ENCODE data around the gene CACNA2D2.
A peak's percentile ranks its signal among the peaks of the same experiment; 100 is the strongest.

The CACNA2D2 gene

GRCh38 chr3:50372349-50372748, 131.1 kb downstream of the CACNA2D2 start:
- DNase-seq (ENCODE audit: low spot score) = no peak
- Mint-ChIP-seq H3K9me3 (no peaks in the 10 kb centered on the region), H3K4me3 (no peak overlapping the region), H3K27ac (no peak overlapping the region), H3K4me1 (ENCODE audit: low read depth) (peaks cover 2% of the 10 kb centered on the region), H3K27me3 (ENCODE audit: low read depth) (no peaks in the 10 kb centered on the region), H3K36me3 (ENCODE audit: low read depth) (no peaks in the 10 kb centered on the region)

GRCh38 chr3:50371133-50371685, 132.2 kb downstream of the CACNA2D2 start:
- no peaks in the 10 kb centered on the region for H3K27me3 Mint-ChIP-seq (ENCODE audit: low read depth)
- H3K36me3 Mint-ChIP-seq (ENCODE audit: low read depth) = no peaks in the 10 kb centered on the region
- DNase-seq (ENCODE audit: low spot score) = no peak
- H3K27ac Mint-ChIP-seq = no peak overlapping the region
- H3K4me1 Mint-ChIP-seq (ENCODE audit: low read depth) = peaks cover 2% of the 10 kb centered on the region
- H3K4me3 Mint-ChIP-seq = no peak overlapping the region
- H3K9me3 Mint-ChIP-seq = no peaks in the 10 kb centered on the region

GRCh38 chr3:50370594-50370993, 132.8 kb downstream of the CACNA2D2 start:
- no peak overlapping the region for H3K27ac Mint-ChIP-seq
- H3K36me3 Mint-ChIP-seq (ENCODE audit: low read depth) = no peaks in the 10 kb centered on the region
- no peak for DNase-seq (ENCODE audit: low spot score)
- H3K9me3 Mint-ChIP-seq = no peaks in the 10 kb centered on the region
- no peaks in the 10 kb centered on the region for H3K27me3 Mint-ChIP-seq (ENCODE audit: low read depth)
- H3K4me3 Mint-ChIP-seq = no peak overlapping the region
- peaks cover 5% of the 10 kb centered on the region for H3K4me1 Mint-ChIP-seq (ENCODE audit: low read depth)

- no peak overlapping the region for H3K27ac Mint-ChIP-seq
- no peaks in the 10 kb centered on the region for H3K9me3 Mint-ChIP-seq
- H3K4me1 Mint-ChIP-seq (ENCODE audit: low read depth) = peaks cover 8% of the 10 kb centered on the region
- DNase-seq (ENCODE audit: low spot score) = no peak
- H3K27me3 Mint-ChIP-seq (ENCODE audit: low read depth) = no peaks in the 10 kb centered on the region
- H3K4me3 Mint-ChIP-seq = no peak overlapping the region
- H3K36me3 Mint-ChIP-seq (ENCODE audit: low read depth) = no peaks in the 10 kb centered on the region
These were observed 134.3 kb downstream of the CACNA2D2 start for GRCh38 chr3:50369012-50369670.

GRCh38 chr3:50365842-50366220, 137.6 kb downstream of the CACNA2D2 start:
- Mint-ChIP-seq H3K4me3 (peak overlapping the region; percentile 81), H3K36me3 (ENCODE audit: low read depth) (no peaks in the 10 kb centered on the region), H3K27ac (peak overlapping the region; percentile 81), H3K9me3 (no peaks in the 10 kb centered on the region), H3K27me3 (ENCODE audit: low read depth) (no peaks in the 10 kb centered on the region), H3K4me1 (ENCODE audit: low read depth) (peaks cover 7% of the 10 kb centered on the region)
- DNase-seq (ENCODE audit: low spot score) = no peak

GRCh38 chr3:50365080-50365841, 138.2 kb downstream of the CACNA2D2 start:
- H3K27ac Mint-ChIP-seq = peak overlapping the region; percentile 81
- no peaks in the 10 kb centered on the region for H3K36me3 Mint-ChIP-seq (ENCODE audit: low read depth)
- H3K4me1 Mint-ChIP-seq (ENCODE audit: low read depth) = peaks cover 7% of the 10 kb centered on the region
- peak; percentile 90 for DNase-seq (ENCODE audit: low spot score)
- no peaks in the 10 kb centered on the region for H3K9me3 Mint-ChIP-seq
- H3K27me3 Mint-ChIP-seq (ENCODE audit: low read depth) = no peaks in the 10 kb centered on the region
- peak overlapping the region; percentile 81 for H3K4me3 Mint-ChIP-seq

- Mint-ChIP-seq H3K27ac (peak overlapping the region; percentile 31), H3K4me3 (peak overlapping the region; percentile 81), H3K36me3 (ENCODE audit: low read depth) (no peaks in the 10 kb centered on the region), H3K9me3 (no peaks in the 10 kb centered on the region), H3K4me1 (ENCODE audit: low read depth) (peaks cover 13% of the 10 kb centered on the region), H3K27me3 (ENCODE audit: low read depth) (no peaks in the 10 kb centered on the region)
- DNase-seq (ENCODE audit: low spot score) = no peak
These were observed 138.8 kb downstream of the CACNA2D2 start for GRCh38 chr3:50364573-50365079.

GRCh38 chr3:50359760-50360110, 143.7 kb downstream of the CACNA2D2 start:
- DNase-seq (ENCODE audit: low spot score) = no peak
- Mint-ChIP-seq H3K27ac (peak overlapping the region; percentile 95), H3K4me3 (peak overlapping the region; percentile 98), H3K27me3 (ENCODE audit: low read depth) (no peaks in the 10 kb centered on the region), H3K9me3 (no peaks in the 10 kb centered on the region), H3K4me1 (ENCODE audit: low read depth) (peaks cover 31% of the 10 kb centered on the region), H3K36me3 (ENCODE audit: low read depth) (peaks cover 20% of the 10 kb centered on the region)

GRCh38 chr3:50358911-50359759, 144.3 kb downstream of the CACNA2D2 start, which contains the start of gene TMEM115:
Gene TMEM115, minus strand, starts transcription at chr3:50359521. Its CDS starts 458 bp downstream, at chr3:50359063.
- peak within 1 kb of the TSS; percentile 98 for H3K4me3 Mint-ChIP-seq
- H3K4me1 Mint-ChIP-seq (ENCODE audit: low read depth) = peaks cover 31% of the 10 kb centered on the region
- H3K36me3 Mint-ChIP-seq (ENCODE audit: low read depth) = peaks cover 24% of the 10 kb centered on the region
- H3K27me3 Mint-ChIP-seq (ENCODE audit: low read depth) = no peaks in the 10 kb centered on the region
- H3K27ac Mint-ChIP-seq = peak within 1 kb of the TSS; percentile 95
- DNase-seq (ENCODE audit: low spot score) = peak; percentile 96
- no peaks in the 10 kb centered on the region for H3K9me3 Mint-ChIP-seq

- H3K36me3 Mint-ChIP-seq (ENCODE audit: low read depth) = peaks cover 25% of the 10 kb centered on the region
- no peaks in the 10 kb centered on the region for H3K27me3 Mint-ChIP-seq (ENCODE audit: low read depth)
- no peaks in the 10 kb centered on the region for H3K9me3 Mint-ChIP-seq
- no peak for DNase-seq (ENCODE audit: low spot score)
- peaks cover 31% of the 10 kb centered on the region for H3K4me1 Mint-ChIP-seq (ENCODE audit: low read depth)
- H3K4me3 Mint-ChIP-seq = peak overlapping the region; percentile 98
- peak overlapping the region; percentile 81 for H3K27ac Mint-ChIP-seq
These were observed 145.0 kb downstream of the CACNA2D2 start for GRCh38 chr3:50358355-50358910.

- no peak for DNase-seq (ENCODE audit: low spot score)
- H3K9me3 Mint-ChIP-seq = no peaks in the 10 kb centered on the region
- H3K36me3 Mint-ChIP-seq (ENCODE audit: low read depth) = peaks cover 30% of the 10 kb centered on the region
- H3K27me3 Mint-ChIP-seq (ENCODE audit: low read depth) = no peaks in the 10 kb centered on the region
- H3K27ac Mint-ChIP-seq = no peak overlapping the region
- peaks cover 35% of the 10 kb centered on the region for H3K4me1 Mint-ChIP-seq (ENCODE audit: low read depth)
- H3K4me3 Mint-ChIP-seq = peak overlapping the region; percentile 98
These were observed 146.0 kb downstream of the CACNA2D2 start for GRCh38 chr3:50357481-50357880.

- Mint-ChIP-seq H3K4me3 (peak overlapping the region; percentile 98), H3K9me3 (no peaks in the 10 kb centered on the region), H3K27me3 (ENCODE audit: low read depth) (no peaks in the 10 kb centered on the region), H3K36me3 (ENCODE audit: low read depth) (peaks cover 31% of the 10 kb centered on the region), H3K27ac (no peak overlapping the region), H3K4me1 (ENCODE audit: low read depth) (peaks cover 35% of the 10 kb centered on the region)
- DNase-seq (ENCODE audit: low spot score) = no peak
These were observed 146.9 kb downstream of the CACNA2D2 start for GRCh38 chr3:50356553-50356952.

GRCh38 chr3:50355829-50356552, 147.4 kb downstream of the CACNA2D2 start:
- Mint-ChIP-seq H3K4me1 (ENCODE audit: low read depth) (peaks cover 41% of the 10 kb centered on the region), H3K9me3 (no peaks in the 10 kb centered on the region), H3K4me3 (peak overlapping the region; percentile 98), H3K36me3 (ENCODE audit: low read depth) (peaks cover 37% of the 10 kb centered on the region), H3K27me3 (ENCODE audit: low read depth) (no peaks in the 10 kb centered on the region), H3K27ac (no peak overlapping the region)
- no peak for DNase-seq (ENCODE audit: low spot score)
